ENCODE measurements around the gene LRRN2.
"Not testable (repeated sequence)": the region's sequence is repeated elsewhere in the genome, so short reads cannot be mapped to it uniquely, and the experiment has no call there.

Gene LRRN2

GRCh38 chr1:204685236-204686006 lies at the start of gene LRRN2:
Gene LRRN2 (minus strand): TSS chr1:204685738. CDS start chr1:204619992, 65,746 bp downstream.
- DNase-seq: peak; percentile 40

GRCh38 chr1:204735042-204735441 lies 49.5 kb upstream of the LRRN2 start:
- DNase-seq: no peak

GRCh38 chr1:204733869-204734596 lies 48.5 kb upstream of the LRRN2 start:
- DNase-seq: no peak

- no peak for DNase-seq
Measured at GRCh38 chr1:204733289-204733688, 47.8 kb upstream of the LRRN2 start.

- DNase-seq: no peak
Measured at GRCh38 chr1:204731985-204732575, 46.5 kb upstream of the LRRN2 start.

GRCh38 chr1:204731509-204731908 lies 46.0 kb upstream of the LRRN2 start:
- peak; percentile 42 for DNase-seq

GRCh38 chr1:204730826-204731459 lies 45.4 kb upstream of the LRRN2 start:
- peak; percentile 92 for DNase-seq

GRCh38 chr1:204729516-204729915 lies 44.0 kb upstream of the LRRN2 start:
- no peak for DNase-seq

GRCh38 chr1:204728456-204728855 lies 42.9 kb upstream of the LRRN2 start:
- no peak for DNase-seq

- peak; percentile 10 for DNase-seq
Measured at GRCh38 chr1:204728045-204728444, 42.5 kb upstream of the LRRN2 start.

- not testable (repeated sequence) for DNase-seq
Measured at GRCh38 chr1:204727438-204727837, 41.9 kb upstream of the LRRN2 start.

GRCh38 chr1:204726478-204726877 lies 40.9 kb upstream of the LRRN2 start:
- DNase-seq: no peak

- no peak for DNase-seq
Measured at GRCh38 chr1:204725821-204726448, 40.4 kb upstream of the LRRN2 start.

GRCh38 chr1:204723131-204723787 lies 37.7 kb upstream of the LRRN2 start:
- DNase-seq: peak; percentile 96

- DNase-seq: no peak
Measured at GRCh38 chr1:204721373-204722055, 36.0 kb upstream of the LRRN2 start.

GRCh38 chr1:204716660-204717059 lies 31.1 kb upstream of the LRRN2 start:
- no peak for DNase-seq

GRCh38 chr1:204714861-204715511 lies 29.4 kb upstream of the LRRN2 start:
- DNase-seq: no peak

GRCh38 chr1:204714194-204714860 lies 28.8 kb upstream of the LRRN2 start:
- no peak for DNase-seq

GRCh38 chr1:204713541-204713940 lies 28.0 kb upstream of the LRRN2 start:
- no peak for DNase-seq

GRCh38 chr1:204712708-204713430 lies 27.3 kb upstream of the LRRN2 start:
- DNase-seq: no peak

Data from NCI-H1105 treated with DMSO at 0.1 percent for 48 hours (cell line).